ENCODE data around the gene RBM47.
A peak's percentile ranks its signal among the peaks of the same experiment; 100 is the strongest.
"Not testable (repeated sequence)": the region's sequence is repeated elsewhere in the genome, so short reads cannot be mapped to it uniquely, and the experiment has no call there.

RBM47 gene

GRCh38 chr4:40481977-40482376 is 147.7 kb downstream of the RBM47 start:
- DNase-seq = no peak

DNA sequence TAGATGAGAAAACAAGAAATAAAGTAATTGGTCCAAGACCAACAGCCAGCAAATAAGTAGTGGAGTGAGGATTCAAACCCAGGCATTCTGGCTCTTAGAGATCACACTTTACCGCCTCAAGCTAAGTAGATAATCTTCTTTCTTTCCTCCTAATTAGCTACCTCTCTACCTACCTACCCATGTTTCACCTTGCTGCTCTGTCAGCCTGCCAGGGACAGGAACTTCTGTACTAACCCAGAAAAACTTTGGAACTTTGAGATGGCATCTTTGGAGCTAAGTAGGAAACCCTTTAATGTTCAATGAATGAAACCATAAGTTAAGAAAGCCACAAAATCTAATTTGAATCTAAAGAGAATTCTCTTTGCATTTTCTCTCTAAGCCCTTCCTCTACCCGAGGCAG is 149.4 kb downstream of the RBM47 start:
- no peak for DNase-seq

GRCh38 chr4:40479378-40479777 is 150.3 kb downstream of the RBM47 start:
- DNase-seq = no peak

DNA sequence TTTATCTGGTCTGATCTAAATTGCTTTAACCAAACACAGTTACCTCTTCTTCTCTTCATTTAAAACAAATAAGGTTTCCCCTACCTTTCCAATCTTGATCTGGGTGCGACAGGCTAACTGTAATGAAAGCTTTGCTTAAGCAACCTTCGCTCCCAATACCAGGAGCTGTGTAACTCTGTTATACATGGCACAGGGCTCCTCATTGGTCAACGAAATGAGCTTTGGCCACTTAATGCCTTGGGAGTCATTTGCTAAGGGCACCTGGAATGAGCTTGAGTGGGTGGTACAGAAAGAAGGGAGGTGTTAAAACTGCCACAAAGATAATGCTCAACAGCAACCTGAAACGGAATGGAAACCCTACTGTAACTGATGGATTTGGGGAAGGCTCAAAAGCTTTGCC is 154.1 kb downstream of the RBM47 start:
- DNase-seq = no peak

GRCh38 chr4:40473578-40474388 is 155.9 kb downstream of the RBM47 start:
- no peak for DNase-seq

GRCh38 chr4:40471923-40472322 is 157.7 kb downstream of the RBM47 start:
- no peak for DNase-seq

GRCh38 chr4:40466789-40467188 is 162.9 kb downstream of the RBM47 start:
- no peak for DNase-seq

GRCh38 chr4:40462326-40462725 is 167.3 kb downstream of the RBM47 start:
- DNase-seq = no peak

DNA sequence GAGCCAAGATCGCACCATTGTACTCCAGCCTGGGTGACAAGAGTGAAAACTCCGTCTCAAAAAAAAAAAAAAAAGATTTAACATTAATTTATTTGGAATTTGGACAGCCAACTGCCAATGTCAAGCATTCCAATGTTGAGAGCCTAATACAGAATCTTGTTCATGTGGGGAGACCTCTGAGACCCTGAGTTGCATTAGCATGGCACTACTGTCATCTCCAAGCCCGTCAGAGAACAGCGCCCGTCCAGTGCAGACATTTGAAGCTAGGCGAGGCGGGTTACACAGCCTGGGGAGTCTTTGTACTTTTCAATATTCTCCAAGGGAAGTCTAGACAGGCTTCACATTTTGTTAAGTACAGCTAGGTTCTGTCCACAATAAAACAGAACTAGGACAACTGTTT is 167.8 kb downstream of the RBM47 start:
- DNase-seq = no peak

DNA sequence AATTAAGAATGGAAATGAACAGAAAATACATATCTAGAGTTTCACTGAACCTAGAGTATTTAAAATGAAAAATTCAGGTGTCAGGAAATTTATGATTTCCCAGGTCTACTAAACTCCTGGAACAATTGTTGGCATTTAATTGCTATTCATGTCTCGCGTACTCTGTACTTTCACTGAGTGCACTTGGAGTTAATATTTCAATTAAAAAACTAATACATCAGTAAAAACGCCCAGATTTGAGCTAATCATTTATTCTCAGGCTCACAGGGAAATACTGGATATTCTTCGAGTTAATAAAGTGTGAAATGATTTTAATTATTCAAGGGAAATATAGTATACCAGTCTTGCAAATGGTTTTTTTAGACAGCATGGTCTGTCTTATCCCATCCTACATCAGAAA is 168.6 kb downstream of the RBM47 start:
- DNase-seq = no peak

- no peak for DNase-seq
These were observed 171.0 kb downstream of the RBM47 start for GRCh38 chr4:40458683-40459082.

DNA sequence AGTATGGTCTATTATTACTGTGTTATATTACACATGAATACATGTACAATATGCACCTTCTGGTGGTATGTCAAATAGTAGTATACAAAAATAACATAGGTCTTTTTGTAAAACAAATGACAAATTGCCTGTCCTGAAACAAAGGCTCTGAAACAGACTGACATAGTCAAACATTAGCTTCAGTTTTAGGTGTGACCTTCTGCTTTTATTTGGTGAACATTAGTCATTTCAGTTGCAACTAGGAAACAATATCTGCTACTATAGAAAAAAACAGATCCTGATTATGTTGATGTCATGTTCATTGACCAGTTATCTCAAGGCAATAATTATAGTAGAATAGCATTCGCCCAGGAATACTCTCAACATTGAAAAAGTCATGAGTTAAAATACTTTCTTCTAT is 171.6 kb downstream of the RBM47 start:
- no peak for DNase-seq

DNA sequence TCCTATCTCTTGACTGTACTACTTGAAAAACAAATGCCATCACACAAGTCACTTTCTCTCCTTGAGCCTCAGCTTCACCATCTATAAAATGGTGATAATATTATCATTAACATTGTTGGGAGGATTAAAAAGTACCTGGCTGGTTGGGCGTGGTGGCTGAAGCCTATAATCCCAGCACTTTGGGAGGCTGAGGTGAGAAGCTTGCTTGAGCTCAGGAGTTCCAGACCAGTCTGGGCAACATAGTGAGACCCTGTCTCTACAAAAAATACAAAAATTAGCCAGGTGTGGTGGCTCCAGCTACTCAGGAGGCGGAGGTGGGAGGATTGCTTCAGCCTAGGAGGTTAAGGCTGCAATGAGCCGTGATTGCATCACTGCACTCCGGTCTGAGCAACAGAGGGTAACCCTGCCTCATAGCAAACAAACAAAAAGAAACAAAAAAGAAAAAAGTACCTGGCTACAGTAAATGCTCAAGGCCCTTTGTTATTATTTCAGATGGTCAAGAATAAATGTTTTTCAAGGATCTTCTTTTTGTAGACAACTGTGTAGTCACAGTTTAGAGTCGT is 174.2 kb downstream of the RBM47 start:
- peak; percentile 61 for DNase-seq

DNA sequence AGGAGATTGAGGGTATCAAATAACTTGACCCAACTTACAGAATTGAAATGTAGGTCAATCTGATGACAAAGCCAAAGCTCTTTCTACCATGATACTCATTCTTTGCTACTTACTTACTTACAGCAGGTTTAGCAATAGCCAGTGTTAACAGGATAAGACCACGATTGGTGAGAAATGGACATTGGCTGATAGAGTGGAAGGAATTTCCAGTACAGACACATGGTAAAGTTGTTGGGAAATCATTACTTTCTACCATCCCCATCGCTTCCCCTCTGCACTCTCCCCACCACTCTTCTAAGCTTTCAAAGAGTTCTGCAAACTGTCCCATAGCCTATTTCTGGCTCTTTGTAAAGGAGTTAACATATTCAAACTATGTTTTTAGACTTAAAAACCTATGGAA is 174.8 kb downstream of the RBM47 start:
- DNase-seq = no peak

DNA sequence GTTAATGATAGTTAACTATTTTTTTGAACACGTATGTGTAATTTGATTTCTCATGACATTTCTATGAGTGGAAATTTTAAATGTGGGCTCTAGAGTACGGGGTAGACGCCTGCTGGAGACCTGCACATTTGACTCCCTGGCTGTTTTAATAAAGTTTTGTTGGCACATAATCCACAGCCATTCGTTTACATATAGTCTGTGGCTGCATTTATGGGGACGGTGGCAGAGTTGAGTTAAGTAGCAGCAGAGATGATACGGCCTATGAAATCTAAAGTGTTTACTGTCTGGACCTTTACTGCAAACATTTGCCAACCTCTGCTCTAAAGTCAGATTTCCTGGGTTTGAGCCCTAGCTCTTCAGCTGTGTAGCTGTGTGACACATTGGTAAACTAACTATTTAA is 175.8 kb downstream of the RBM47 start:
- no peak for DNase-seq

GRCh38 chr4:40448875-40449274 is 180.8 kb downstream of the RBM47 start:
- no peak for DNase-seq

DNA sequence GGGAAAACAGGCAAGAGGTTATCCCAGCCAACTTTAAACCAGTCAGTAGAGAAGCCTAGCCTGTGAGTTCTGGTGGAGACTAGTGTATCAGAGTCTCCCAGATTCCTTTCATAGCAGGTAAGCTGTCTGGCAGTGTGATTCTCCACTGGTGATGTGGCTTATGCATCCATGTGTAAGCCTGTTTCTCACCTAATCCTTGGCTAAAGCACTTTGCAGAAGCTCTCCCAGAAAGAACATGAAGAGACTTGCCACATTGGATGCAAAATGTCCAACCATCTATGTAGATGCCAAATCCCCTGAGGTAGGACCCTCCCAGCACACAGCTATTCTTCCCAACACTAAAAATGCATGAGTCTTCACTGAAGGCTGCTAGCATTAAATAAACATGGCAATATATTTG is 182.8 kb downstream of the RBM47 start:
- no peak for DNase-seq

GRCh38 chr4:40446261-40446750 is 183.4 kb downstream of the RBM47 start:
- DNase-seq = not testable (repeated sequence)

GRCh38 chr4:40445671-40446070 is 184.0 kb downstream of the RBM47 start:
- no peak for DNase-seq

DNA sequence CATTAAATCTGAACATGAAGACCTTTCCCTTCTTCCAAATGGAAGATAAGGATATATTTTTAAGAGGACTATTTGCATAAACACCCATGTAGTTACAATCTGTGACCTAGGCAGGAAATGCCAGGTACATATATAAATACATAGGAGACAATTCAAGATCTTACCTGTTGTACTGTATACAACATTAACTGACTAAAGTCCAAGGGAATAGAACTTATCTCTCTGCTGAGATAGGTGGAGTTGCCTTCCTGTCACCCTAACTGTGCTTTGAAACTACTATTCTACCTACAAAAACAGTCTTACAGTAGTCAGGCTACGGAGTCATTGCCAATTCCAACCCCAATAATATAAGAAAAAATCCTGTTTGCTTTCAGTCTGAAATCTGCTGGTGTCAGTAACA is 188.2 kb downstream of the RBM47 start:
- no peak for DNase-seq

DNA sequence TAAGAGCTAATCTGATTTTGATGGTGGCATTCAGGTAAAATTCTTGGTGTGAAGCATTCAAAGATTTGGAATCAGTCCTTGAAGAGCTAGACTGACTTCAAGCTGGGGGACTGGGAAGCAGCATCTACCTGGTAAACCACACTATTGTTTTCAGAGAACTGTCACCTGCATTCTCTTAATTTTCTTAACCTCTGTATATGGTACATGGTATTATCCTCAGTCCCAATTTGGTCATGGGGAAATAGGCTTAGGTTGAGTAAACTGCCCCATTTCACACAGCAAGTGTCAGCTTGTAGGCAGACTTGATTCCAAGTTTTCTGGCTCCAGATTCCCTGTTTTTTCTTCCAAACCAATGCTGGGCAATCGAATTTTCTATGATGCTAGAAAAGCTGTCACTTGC is 190.1 kb downstream of the RBM47 start:
- no peak for DNase-seq

- DNase-seq = no peak
These were observed 191.2 kb downstream of the RBM47 start for GRCh38 chr4:40438384-40439026.

GRCh38 chr4:40437741-40438383 is 191.8 kb downstream of the RBM47 start:
- DNase-seq = no peak

DNA sequence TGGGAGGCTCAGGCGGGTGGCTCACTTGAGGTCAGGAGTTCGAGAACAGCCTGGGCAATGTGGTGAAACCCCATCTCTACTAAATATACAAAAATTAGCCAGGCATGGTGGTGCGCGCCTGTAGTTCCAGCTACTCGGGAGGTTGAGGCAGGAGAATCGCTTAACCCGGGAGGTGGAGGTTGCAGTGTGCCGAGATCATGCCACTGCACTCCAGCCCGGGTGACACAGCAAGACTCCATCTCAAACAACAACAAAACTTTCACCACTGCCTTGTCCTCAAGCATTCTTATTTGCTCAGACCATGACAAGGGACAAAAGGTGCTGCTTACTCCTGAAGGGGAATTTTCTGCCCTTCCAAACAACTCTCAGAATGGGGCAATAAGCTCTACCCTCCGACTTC is 194.4 kb downstream of the RBM47 start:
- DNase-seq = not testable (repeated sequence)

All from NK-92 treated with Interleukin-12 subunit alpha and Interleukin-12 subunit beta, amount 100 ng/mL, for 24 hours (cell line).